WTC11 (cell line): Measurements from ENCODE around the gene PIK3CB. TPM values are rescaled to one million over a fixed set of nuclear protein-coding genes. Genes with fewer than 3 reads are reported as not detected.

Experiments used
- ATAC-seq: fragments of 200-7000 bp; cut with Tn5 transposase; 2 replicates; pipeline ENCODE4 v1.10.0; 2021; ENCODE audit warnings: mild to moderate bottlenecking, moderate library complexity
- CTCF ChIA-PET: fragments of 300-600 bp; sonication (Branson Sonifier 250); formaldehyde crosslinking; loops from one replicate; lab custom pipeline; 2021; ENCODE audit warnings: antibody characterized with exemption; lab: Charles Lee
- POLR2A ChIA-PET: fragments of 350-600 bp; sonication (Branson Sonifier 250); formaldehyde crosslinking; loops from one replicate; lab custom pipeline; 2021; ENCODE audit warnings: antibody characterized with exemption; lab: Charles Lee
- DNase-seq: peaks from one replicate; pipeline ENCODE4 v3.0.0; 2021; ENCODE audit warnings: low spot score
- H3K27ac Mint-ChIP-seq: 2 replicates; pipeline ENCODE4 v1.8.0; 2021; ENCODE audit warnings: mixed read lengths
- H3K27me3 Mint-ChIP-seq: 2 replicates; pipeline ENCODE4 v1.8.0; 2021; ENCODE audit warnings: low read depth, mild to moderate bottlenecking, moderate library complexity, mixed read lengths
- H3K36me3 Mint-ChIP-seq: 2 replicates; pipeline ENCODE4 v1.8.0; 2021; ENCODE audit warnings: mixed read lengths
- H3K4me1 Mint-ChIP-seq: 2 replicates; pipeline ENCODE4 v1.8.0; 2022; ENCODE audit warnings: mixed read lengths
- H3K4me3 Mint-ChIP-seq: 2 replicates; pipeline ENCODE4 v1.8.0; 2021; ENCODE audit warnings: mild to moderate bottlenecking, moderate library complexity, mixed read lengths
- H3K9me3 Mint-ChIP-seq: 2 replicates; pipeline ENCODE4 v1.8.0; 2021; ENCODE audit warnings: mixed read lengths
- E2F4 ChIP-seq: sonication (generic); formaldehyde crosslinking; IDR thresholded peaks from 2 replicates; pipeline ENCODE4 v1.8.1; 2022; ENCODE audit warnings: low read depth, mild to moderate bottlenecking, moderate library complexity, missing genetic modification reagents, borderline replicate concordance
- ELF4 ChIP-seq: sonication (generic); formaldehyde crosslinking; IDR thresholded peaks from 2 replicates; pipeline ENCODE4 v1.8.1; 2022; ENCODE audit warnings: low read depth, mild to moderate bottlenecking, moderate library complexity, missing genetic modification reagents
- FOXP1 ChIP-seq: sonication (generic); formaldehyde crosslinking; IDR thresholded peaks from 2 replicates; pipeline ENCODE4 v1.8.0; 2022; ENCODE audit warnings: missing genetic modification reagents, mild to moderate bottlenecking, moderate library complexity, borderline replicate concordance
- FOXP4 ChIP-seq: sonication (generic); formaldehyde crosslinking; IDR thresholded peaks from 2 replicates; pipeline ENCODE4 v1.8.0; 2022; ENCODE audit warnings: mild to moderate bottlenecking, missing genetic modification reagents
- GABPB1 ChIP-seq: sonication (generic); formaldehyde crosslinking; IDR thresholded peaks from 2 replicates; pipeline ENCODE4 v1.8.1; 2023; ENCODE audit warnings: mild to moderate bottlenecking, missing genetic modification reagents
- HMGA2 ChIP-seq: fragments of 250-450 bp; sonication (Bioruptor Pico); IDR thresholded peaks from 2 replicates; pipeline ENCODE4 v1.4.0; 2021; ENCODE audit warnings: mild to moderate bottlenecking, moderate library complexity
- HMGXB4 ChIP-seq: sonication (generic); formaldehyde crosslinking; IDR thresholded peaks from 2 replicates; pipeline ENCODE4 v1.8.1; 2023; ENCODE audit warnings: mild to moderate bottlenecking, moderate library complexity, missing genetic modification reagents
- NFE2L1 ChIP-seq: sonication (generic); formaldehyde crosslinking; IDR thresholded peaks from 2 replicates; pipeline ENCODE4 v1.8.1; 2023; ENCODE audit warnings: missing genetic modification reagents
- NFYB ChIP-seq: sonication (generic); formaldehyde crosslinking; conservative IDR thresholded peaks from 2 replicates; pipeline ENCODE4 v1.8.0; 2022; ENCODE audit warnings: low read depth, missing genetic modification reagents
- NR1H2 ChIP-seq: sonication (generic); formaldehyde crosslinking; IDR thresholded peaks from 2 replicates; pipeline ENCODE4 v1.9.0; 2021; ENCODE audit warnings: mild to moderate bottlenecking, moderate library complexity, missing genetic modification reagents
- NR2C2 ChIP-seq: sonication (generic); formaldehyde crosslinking; IDR thresholded peaks from 2 replicates; pipeline ENCODE4 v1.8.0; 2022; ENCODE audit warnings: mild to moderate bottlenecking, missing genetic modification reagents
- PREB ChIP-seq: sonication (generic); formaldehyde crosslinking; IDR thresholded peaks from 2 replicates; pipeline ENCODE4 v1.8.1; 2022; ENCODE audit warnings: mild to moderate bottlenecking, missing genetic modification reagents, moderate library complexity, borderline replicate concordance
- SMAD4 ChIP-seq: sonication (generic); formaldehyde crosslinking; IDR thresholded peaks from 2 replicates; pipeline ENCODE4 v1.8.0; 2022; ENCODE audit warnings: mild to moderate bottlenecking, missing genetic modification reagents
- ZBTB43 ChIP-seq: sonication (generic); formaldehyde crosslinking; IDR thresholded peaks from 2 replicates; pipeline ENCODE4 v1.8.1; 2023; ENCODE audit warnings: mild to moderate bottlenecking, missing genetic modification reagents
- ZNF263 ChIP-seq: sonication (generic); formaldehyde crosslinking; IDR thresholded peaks from 2 replicates; pipeline ENCODE4 v1.8.1; 2022; ENCODE audit warnings: low read depth, mild to moderate bottlenecking, moderate library complexity, missing genetic modification reagents
- ZNF317 ChIP-seq: sonication (generic); formaldehyde crosslinking; IDR thresholded peaks from 2 replicates; pipeline ENCODE4 v1.8.1; 2023; ENCODE audit warnings: low read depth, mild to moderate bottlenecking, moderate library complexity, missing genetic modification reagents, borderline replicate concordance
- ZNF416 ChIP-seq: fragments of 250-450 bp; sonication (Bioruptor Pico); IDR thresholded peaks from 2 replicates; pipeline ENCODE4 v1.9.0; 2021; ENCODE audit warnings: mild to moderate bottlenecking, inconsistent platforms
- ZNF512 ChIP-seq: sonication (generic); formaldehyde crosslinking; IDR thresholded peaks from 2 replicates; pipeline ENCODE4 v1.8.1; 2022; ENCODE audit warnings: missing genetic modification reagents, borderline replicate concordance
- ZNF671 ChIP-seq: fragments of 250-450 bp; sonication (Bioruptor Pico); IDR thresholded peaks from 2 replicates; pipeline ENCODE4 v1.8.0; 2021; ENCODE audit warnings: mild to moderate bottlenecking
- total RNA-seq: library from RNA; stranded (reverse); gene quantifications from 3 replicates; pipeline ENCODE4 v1.2.3, GENCODE V29; 2021
- TF ChIP-seq, protein P1 (sequence below): sonication (generic); formaldehyde crosslinking; IDR thresholded peaks from 2 replicates; pipeline ENCODE4 v1.8.0; 2023; ENCODE audit warnings: mild to moderate bottlenecking, missing genetic modification reagents
- TF ChIP-seq, protein P2 (sequence below): sonication (generic); formaldehyde crosslinking; IDR thresholded peaks from 2 replicates; pipeline ENCODE4 v1.8.1; 2023; ENCODE audit warnings: mild to moderate bottlenecking, missing genetic modification reagents

PIK3CB gene
- total RNA-seq, 1 experiment from 2014 or later, result 36.0 TPM

DNA sequence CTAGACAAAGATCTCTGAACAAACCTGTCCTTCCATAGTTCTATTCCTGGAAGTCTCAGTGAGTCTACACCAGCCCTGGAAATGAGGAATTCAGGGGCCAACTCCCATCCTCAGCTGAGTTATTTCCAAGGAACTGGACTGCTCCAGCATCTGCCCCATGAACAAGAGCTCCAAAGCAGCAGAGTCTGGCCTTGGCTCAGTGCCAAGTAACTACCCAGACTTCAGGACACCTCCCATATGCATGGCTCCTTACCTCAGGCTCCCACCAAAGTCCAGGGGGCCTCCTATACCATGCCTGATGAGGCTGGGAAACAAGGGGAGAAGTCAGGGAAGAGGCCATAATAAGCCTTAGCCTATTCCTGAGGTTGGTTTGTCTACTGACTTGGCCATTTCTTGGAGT lies 181.2 kb downstream of the PIK3CB start (continued):
- no peak for TF ChIP-seq FOXP4 (CRISPR knock-in tag)
- no peak for TF ChIP-seq E2F4 (CRISPR knock-in tag)
- TF ChIP-seq ZNF512 (CRISPR knock-in tag), result no peak
- TF ChIP-seq NR1H2, result no peak
- no peak for TF ChIP-seq HMGA2 (CRISPR knock-in tag)
- TF ChIP-seq SMAD4 (CRISPR knock-in tag), result no peak
- TF ChIP-seq FOXP1 (CRISPR knock-in tag), result no peak
- no peak for TF ChIP-seq ZNF263 (CRISPR knock-in tag)
- TF ChIP-seq ELF4 (CRISPR knock-in tag), result no peak
- no peak for TF ChIP-seq ZNF416
- no peak for TF ChIP-seq PREB (CRISPR knock-in tag)

GRCh38 chr3:138649134-138649533 lies 185.6 kb downstream of the PIK3CB start:
- H3K27me3 Mint-ChIP-seq, result peaks cover 31% of the 10 kb centered on the region
- CTCF ChIA-PET, result no interaction called here
- no peak for TF ChIP-seq NFE2L1 (CRISPR knock-in tag)
- no peak for TF ChIP-seq NFYB
- TF ChIP-seq ZNF317 (CRISPR knock-in tag), result no peak
- TF ChIP-seq ZNF671 (CRISPR knock-in tag), result no peak
- no peak for TF ChIP-seq HMGXB4 (CRISPR knock-in tag)
- no peak for TF ChIP-seq GABPB1 (CRISPR knock-in tag)
- no peak for TF ChIP-seq FOXP4 (CRISPR knock-in tag)
- no peak for TF ChIP-seq NR2C2 (CRISPR knock-in tag)
- TF ChIP-seq ZBTB43 (CRISPR knock-in tag), result no peak
- TF ChIP-seq, protein P1, sequence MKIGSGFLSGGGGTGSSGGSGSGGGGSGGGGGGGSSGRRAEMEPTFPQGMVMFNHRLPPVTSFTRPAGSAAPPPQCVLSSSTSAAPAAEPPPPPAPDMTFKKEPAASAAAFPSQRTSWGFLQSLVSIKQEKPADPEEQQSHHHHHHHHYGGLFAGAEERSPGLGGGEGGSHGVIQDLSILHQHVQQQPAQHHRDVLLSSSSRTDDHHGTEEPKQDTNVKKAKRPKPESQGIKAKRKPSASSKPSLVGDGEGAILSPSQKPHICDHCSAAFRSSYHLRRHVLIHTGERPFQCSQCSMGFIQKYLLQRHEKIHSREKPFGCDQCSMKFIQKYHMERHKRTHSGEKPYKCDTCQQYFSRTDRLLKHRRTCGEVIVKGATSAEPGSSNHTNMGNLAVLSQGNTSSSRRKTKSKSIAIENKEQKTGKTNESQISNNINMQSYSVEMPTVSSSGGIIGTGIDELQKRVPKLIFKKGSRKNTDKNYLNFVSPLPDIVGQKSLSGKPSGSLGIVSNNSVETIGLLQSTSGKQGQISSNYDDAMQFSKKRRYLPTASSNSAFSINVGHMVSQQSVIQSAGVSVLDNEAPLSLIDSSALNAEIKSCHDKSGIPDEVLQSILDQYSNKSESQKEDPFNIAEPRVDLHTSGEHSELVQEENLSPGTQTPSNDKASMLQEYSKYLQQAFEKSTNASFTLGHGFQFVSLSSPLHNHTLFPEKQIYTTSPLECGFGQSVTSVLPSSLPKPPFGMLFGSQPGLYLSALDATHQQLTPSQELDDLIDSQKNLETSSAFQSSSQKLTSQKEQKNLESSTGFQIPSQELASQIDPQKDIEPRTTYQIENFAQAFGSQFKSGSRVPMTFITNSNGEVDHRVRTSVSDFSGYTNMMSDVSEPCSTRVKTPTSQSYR (CRISPR knock-in tag), result no peak
- TF ChIP-seq, protein P2, sequence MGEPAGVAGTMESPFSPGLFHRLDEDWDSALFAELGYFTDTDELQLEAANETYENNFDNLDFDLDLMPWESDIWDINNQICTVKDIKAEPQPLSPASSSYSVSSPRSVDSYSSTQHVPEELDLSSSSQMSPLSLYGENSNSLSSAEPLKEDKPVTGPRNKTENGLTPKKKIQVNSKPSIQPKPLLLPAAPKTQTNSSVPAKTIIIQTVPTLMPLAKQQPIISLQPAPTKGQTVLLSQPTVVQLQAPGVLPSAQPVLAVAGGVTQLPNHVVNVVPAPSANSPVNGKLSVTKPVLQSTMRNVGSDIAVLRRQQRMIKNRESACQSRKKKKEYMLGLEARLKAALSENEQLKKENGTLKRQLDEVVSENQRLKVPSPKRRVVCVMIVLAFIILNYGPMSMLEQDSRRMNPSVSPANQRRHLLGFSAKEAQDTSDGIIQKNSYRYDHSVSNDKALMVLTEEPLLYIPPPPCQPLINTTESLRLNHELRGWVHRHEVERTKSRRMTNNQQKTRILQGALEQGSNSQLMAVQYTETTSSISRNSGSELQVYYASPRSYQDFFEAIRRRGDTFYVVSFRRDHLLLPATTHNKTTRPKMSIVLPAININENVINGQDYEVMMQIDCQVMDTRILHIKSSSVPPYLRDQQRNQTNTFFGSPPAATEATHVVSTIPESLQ (CRISPR knock-in tag), result no peak

More at GRCh38 chr3:138649134-138649533, 185.6 kb downstream of the PIK3CB start:
- Mint-ChIP-seq H3K36me3 (peaks cover 88% of the 10 kb centered on the region), H3K9me3 (peaks cover 64% of the 10 kb centered on the region), H3K4me3 (no peak overlapping the region), H3K27ac (no peak overlapping the region), H3K4me1 (no peaks in the 10 kb centered on the region)
- ATAC-seq (no peak), DNase-seq (no peak)
- POLR2A ChIA-PET, result no interaction called here
